Measurements from ENCODE around the gene ALDH9A1.
"Not testable (repeated sequence)": the region's sequence is repeated elsewhere in the genome, so short reads cannot be mapped to it uniquely, and the experiment has no call there.

The ALDH9A1 gene

GRCh38 chr1:165697881-165698760, at the start of gene ALDH9A1:
ALDH9A1 (minus strand) TSS chr1:165698562; CDS start chr1:165698558, 4 bp downstream.
- DNase-seq = peak; percentile 88 to 91

DNA sequence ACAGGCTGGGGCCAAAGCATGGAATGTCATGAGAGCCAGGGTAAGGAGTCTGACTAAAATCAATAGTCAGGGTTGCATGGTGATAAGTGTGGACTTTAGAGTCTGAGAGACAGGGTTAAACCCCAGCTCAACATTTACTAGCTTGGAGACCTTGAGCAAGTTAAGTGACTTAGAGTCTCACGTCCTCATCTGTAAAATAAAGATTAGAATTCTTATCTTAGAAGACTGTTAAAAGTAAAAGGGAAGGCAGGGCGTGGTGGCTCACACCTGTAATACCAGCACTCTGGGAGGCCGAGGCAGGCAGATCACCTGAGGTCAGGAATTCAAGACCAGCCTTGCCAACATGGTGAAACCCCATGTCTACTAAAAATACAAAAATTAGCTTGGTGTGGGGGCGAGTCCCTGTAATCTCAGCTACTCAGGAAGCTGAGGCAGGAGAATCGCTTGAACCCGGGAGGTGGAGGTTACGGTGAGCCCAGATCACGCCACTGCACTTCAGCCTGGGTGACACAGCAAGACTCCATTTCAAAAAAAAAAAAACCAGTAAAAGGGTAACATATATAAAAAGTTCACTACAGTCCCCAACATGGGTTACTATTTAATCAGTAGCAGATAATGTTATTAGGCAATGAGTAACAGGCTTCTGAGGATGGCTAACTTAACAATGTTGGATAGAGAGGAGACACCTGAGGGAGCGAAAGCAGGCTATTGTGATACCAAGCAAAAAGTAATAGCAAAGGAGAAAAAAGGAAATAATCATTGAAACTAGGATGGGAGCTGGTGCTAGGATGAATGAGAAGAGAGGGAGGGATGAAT, 49.5 kb upstream of the ALDH9A1 start:
- no peak for DNase-seq

- DNase-seq = not testable (repeated sequence)
Observed at GRCh38 chr1:165744913-165745312, 46.6 kb upstream of the ALDH9A1 start.

GRCh38 chr1:165742194-165742593, 43.8 kb upstream of the ALDH9A1 start:
- DNase-seq = no peak

DNA sequence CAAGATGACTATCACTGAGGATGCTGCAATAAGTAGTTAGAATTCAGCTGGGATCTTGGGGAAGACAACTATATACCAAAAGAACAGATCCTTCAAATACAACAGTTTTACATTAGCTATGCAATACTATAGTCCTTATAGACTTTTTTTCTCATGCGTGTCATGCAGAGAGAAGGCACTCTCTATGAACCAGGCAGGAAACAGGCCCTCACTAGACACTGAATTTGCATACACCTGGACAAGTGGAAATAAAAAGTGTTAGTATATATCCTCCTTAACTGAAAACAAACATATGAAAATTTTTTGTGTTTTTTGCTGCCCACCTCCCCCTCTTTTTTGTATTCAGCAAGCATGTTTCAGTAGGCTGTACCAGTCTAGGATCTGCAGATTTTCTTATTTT, 40.4 kb upstream of the ALDH9A1 start:
- DNase-seq = no peak

DNA sequence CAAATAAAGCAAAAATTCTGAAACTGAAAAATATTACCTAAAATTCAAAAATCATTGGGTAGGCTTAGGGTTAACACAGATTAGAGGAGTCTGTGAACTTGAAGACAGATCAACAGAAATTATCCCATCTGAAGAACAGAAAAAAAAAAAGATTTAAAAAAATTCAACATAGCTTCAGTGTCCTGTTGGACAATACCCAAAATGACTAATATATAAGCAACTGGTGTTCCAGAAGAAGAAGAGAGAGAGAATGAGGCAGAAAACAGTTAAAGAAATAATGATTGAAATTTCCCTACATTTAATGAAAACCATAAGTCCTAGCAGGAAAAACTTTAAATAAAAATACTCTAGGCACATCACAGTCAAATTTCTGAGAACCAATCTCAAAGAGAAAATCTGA, 38.8 kb upstream of the ALDH9A1 start:
- no peak for DNase-seq

- no peak for DNase-seq
Observed at GRCh38 chr1:165734906-165735305, 36.5 kb upstream of the ALDH9A1 start.

DNA sequence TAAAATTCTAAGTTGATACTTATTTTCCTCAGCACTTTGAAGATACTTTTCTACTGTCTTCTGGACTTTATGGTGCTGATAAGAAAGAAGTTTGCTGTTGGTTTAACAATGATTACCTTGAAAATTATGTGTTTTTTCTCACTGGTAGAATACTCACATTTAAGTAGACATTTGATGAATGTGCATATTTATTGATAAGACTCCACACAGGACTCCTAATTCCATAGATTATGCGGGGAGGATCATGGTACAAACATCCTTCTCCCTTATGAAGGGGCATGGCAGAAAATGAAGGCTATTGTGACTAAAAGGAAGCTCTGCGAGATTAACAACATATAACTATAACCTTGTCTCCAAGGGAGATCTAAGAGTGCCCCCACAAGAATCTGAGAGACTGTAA, 28.5 kb upstream of the ALDH9A1 start:
- no peak for DNase-seq

DNA sequence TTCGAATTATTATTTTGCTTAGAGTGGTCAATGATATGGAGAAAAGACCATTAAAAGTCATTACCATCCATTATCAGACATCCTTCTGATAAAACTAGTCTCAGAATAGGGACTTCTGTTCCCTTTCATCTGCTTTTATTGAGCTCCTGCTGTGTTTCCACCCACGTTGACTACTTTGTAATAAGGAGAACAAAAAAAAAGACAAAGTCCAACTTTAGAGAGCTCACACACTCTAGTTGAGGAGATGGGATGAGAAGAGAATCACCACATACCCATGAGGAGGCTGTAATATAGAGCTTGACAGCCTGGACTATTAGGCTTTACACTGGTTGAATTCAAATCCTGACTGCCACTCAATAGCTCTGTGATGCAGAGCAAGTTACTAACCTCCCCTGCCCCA, 27.8 kb upstream of the ALDH9A1 start:
- DNase-seq = no peak

DNA sequence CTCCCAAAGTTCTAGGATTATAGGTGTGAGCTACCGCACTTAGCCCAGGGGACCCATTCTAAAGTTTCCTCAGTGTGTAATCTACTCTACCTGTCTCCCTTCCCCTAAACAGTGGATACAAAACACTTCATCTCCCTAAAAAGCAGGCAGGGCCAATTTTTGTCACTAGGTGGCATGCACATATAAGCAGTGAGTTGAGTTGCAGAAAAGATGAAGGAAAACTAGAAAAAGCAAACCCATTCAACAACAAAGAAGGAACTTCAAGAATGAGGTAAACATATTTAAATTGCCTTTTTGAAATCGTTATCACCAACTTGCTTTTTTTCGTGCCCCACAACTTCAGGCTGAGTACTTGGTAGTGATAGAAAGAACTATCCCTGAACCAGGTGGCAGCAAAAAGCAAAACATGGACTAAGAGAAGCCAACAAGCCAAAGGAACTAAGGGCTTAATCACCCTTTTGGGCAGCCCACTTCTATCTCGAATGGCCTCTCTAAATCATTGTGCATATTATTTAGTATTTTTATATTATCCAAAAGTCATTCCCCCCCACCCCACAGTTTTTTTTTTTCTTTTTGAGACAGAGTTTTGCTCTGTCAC, 19.7 kb upstream of the ALDH9A1 start:
- peak; percentile 24 to 25 for DNase-seq

DNA sequence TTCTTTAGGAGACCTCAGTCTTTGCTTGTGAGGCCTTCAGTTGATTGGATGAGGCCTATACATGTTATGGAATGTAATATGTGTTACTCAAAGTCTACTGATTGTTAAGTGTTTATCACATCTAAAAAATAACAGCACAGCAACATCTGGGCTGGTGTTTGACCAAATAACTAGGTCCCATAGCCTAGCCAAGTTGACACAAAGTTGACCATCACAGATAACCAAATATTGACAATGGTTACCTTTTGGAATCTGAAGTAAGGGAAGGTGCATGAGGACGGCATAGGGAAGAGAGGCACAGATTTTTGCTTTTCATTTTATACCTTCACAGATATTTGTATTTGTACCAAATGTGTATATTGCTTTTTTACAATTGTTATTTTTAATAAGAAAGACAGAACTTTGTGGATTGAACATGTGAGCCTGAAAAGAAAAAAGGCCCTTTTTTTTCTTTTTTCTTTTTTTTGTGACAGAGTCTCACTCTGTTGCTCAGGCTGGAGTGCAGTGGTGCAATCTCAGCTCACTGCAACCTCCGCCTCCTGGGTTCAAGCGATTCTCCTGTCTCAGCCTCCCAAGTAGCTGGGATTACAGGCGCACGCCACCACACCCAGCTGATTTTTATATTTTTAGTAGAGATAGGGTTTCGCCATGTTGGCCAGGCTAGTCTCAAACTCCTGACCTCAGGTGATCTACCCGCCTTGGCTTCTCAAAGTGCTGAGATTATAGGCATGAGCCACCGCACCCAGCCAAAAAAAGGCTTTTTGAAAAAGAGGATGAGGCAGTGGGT, 18.1 kb upstream of the ALDH9A1 start:
- DNase-seq = not testable (repeated sequence)

DNA sequence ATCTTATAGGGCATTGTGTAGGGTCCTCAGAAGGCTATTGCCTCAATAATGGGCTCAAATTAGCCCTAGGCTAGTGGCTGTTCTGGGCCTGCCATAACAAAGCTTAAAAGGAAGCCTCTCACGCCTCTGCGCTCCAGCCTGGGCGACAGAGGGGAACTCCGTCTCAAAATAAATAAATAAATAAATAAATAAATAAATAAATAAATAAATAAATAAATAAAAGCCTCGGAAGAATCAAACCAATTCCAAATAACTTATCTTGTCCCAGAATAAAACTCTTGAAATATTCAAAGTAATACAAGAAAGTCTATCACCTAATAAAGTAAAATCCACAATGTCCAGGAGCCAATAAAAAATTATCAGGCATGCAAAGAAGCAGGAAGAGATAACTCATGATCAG, 14.4 kb upstream of the ALDH9A1 start:
- DNase-seq = no peak

- DNase-seq = no peak
Observed at GRCh38 chr1:165707984-165708706, 9.8 kb upstream of the ALDH9A1 start.

DNA sequence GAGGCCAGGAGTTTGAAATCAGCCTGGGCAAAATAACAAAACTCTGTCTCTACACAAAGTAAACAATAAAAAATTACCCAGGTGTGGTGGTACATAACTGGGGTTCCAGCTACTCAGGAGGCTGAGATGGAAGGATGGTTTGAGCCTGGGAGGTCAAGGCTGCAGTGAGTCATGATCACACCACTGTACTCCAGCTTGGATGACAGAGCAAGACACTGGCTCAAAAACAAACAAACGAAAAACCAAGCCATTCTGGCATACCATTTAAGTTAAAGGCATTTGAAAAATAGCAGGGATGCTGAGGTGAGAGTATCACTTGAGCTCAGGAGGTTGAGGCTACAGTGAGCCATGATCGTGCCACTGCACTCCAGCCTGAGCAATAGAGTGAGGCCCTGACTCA, 5.3 kb upstream of the ALDH9A1 start:
- no peak for DNase-seq

- DNase-seq = not testable (repeated sequence)
Observed at GRCh38 chr1:165701922-165702321, 3.6 kb upstream of the ALDH9A1 start.

- no peak for DNase-seq
Observed at GRCh38 chr1:165699577-165699976, 1.2 kb upstream of the ALDH9A1 start.

GRCh38 chr1:165698761-165699052, 345 bp upstream of the ALDH9A1 start:
- DNase-seq = no peak

- no peak for DNase-seq
Observed at GRCh38 chr1:165697491-165697880, 876 bp downstream of the ALDH9A1 start.

DNA sequence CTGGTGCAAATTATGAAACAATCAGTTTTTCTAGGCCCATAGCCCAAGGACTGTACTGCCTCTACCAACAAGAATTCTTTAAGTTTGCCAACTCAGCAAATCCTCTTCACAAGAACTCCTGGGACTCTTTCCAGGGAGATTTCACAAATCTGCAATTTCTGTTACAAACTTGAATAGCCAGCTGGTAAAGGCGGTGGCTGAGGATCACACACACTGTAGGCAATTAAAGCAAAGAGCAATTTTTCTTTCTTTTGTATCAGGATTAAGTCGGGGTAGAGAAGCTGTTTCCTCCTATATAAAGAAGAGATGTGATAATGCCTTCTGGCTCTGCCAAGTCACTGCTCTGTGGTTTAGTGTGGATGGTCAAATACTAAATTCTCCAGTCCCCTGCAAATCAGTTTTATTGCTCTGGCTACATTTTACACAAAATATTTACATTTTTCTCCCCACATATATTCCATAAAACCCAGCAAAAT, 1.7 kb downstream of the ALDH9A1 start:
- DNase-seq = no peak

DNA sequence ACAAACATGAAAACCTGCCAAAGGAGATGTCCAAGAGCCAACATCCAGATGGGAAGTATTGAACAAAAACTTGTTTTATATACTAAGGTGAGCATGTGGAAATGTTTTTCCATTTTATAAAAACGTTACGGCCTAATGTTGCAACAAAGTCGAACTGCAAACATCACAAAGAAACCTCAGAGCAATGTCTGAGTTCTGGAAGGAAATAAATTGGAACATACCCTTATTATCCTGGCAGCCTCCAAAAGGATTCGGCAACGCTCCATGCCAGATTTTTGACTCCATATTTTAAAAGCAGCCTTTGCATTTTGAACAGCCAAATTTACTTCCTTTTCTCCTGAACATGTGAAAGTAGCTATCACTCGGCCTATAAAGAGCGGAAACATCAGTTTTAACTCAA, 3.3 kb downstream of the ALDH9A1 start:
- DNase-seq = no peak

GRCh38 chr1:165688046-165688445, 10.3 kb downstream of the ALDH9A1 start:
- DNase-seq = no peak

DNA sequence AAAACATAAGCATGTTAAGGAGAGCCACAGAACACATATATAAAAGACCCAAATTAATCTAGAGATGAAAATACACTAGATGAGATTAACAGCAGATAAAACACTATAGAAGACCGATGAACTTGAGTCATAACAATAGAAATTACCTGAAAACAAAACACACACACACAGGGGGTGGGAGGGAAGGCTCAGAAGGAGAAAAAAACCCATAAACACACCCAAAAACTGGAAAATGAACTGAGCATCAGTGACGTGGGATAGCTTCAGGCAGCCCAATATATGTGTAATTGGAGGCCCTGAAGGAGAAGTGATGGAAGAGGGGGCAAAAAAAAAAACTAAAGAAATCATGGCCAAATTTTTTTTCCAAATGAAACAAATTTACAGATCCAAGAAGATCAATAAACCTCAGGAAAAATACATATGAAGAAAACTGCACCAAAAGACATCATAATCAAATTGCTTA, 11.4 kb downstream of the ALDH9A1 start:
- no peak for DNase-seq

Data from NCI-H187 (cell line).